HFFc6 (cell line): ENCODE results near the gene GSK3A. TPM values are rescaled to one million over a fixed set of nuclear protein-coding genes. Genes with fewer than 3 reads are reported as not detected.

ENCODE experiments used
- DNase-seq: peaks from one replicate; pipeline ENCODE4 v3.0.0-alpha.2; 2018
- H3K27ac Mint-ChIP-seq: 2 replicates; pipeline ENCODE4 v1.8.0; 2020; ENCODE audit warnings: mild to moderate bottlenecking, mixed read lengths
- H3K27me3 Mint-ChIP-seq: 2 replicates; pipeline ENCODE4 v1.8.0; 2021; ENCODE audit warnings: mild to moderate bottlenecking, moderate library complexity, mixed read lengths; ENCODE audit not compliant: insufficient read depth
- H3K36me3 Mint-ChIP-seq: 2 replicates; pipeline ENCODE4 v1.8.0; 2021; ENCODE audit warnings: low read depth, mixed read lengths
- H3K4me1 Mint-ChIP-seq: 2 replicates; pipeline ENCODE4 v1.8.0; 2020; ENCODE audit warnings: low read depth, mixed read lengths
- H3K4me3 Mint-ChIP-seq: 2 replicates; pipeline ENCODE4 v1.8.0; 2020; ENCODE audit warnings: mild to moderate bottlenecking, moderate library complexity, mixed read lengths
- H3K9me3 Mint-ChIP-seq: 2 replicates; pipeline ENCODE4 v1.8.0; 2020; ENCODE audit warnings: mild to moderate bottlenecking, mixed read lengths
- CTCF ChIP-seq: fragments of 200-600 bp; sonication (generic); IDR thresholded peaks from 2 replicates; pipeline ENCODE4 v1.5.0; 2021; ENCODE audit warnings: antibody characterized with exemption, mild to moderate bottlenecking
- total RNA-seq, 6 experiments: library from RNA; stranded (reverse); fragmentation: NEBNext Ultra II Directional; extraction: Animal tissue kit (Norgen Biotek cat#: 25700); gene quantifications; 2 replicates in 1 of 6; 3 replicates in 5 of 6; pipeline ENCODE4 v1.2.3, GENCODE V29; 2021

GSK3A gene
- total RNA-seq, 6 experiments from 2014 or later: 36.3 to 45.5 (median 43.1) TPM

GRCh38 chr19:42255766-42256745, 13.7 kb upstream of the GSK3A start:
- DNase-seq: no peak
- Mint-ChIP-seq H3K36me3 (peaks cover 9% of the 10 kb centered on the region), H3K27me3 (peaks cover 3% of the 10 kb centered on the region; the same call in 1 of the 2 replicates), H3K4me3 (peak overlapping the region; percentile 91), H3K27ac (peak overlapping the region; percentile 93), H3K9me3 (no peaks in the 10 kb centered on the region; the same call in 1 of the 2 replicates), H3K4me1 (peaks cover 31% of the 10 kb centered on the region)
- no peak for TF ChIP-seq CTCF

GRCh38 chr19:42254850-42255765, 12.7 kb upstream of the GSK3A start, which contains the start of gene ERF:
Gene ERF, minus strand, starts transcription at chr19:42255128. Its CDS starts 129 bp downstream, at chr19:42254999.
- peak; percentile 83 for DNase-seq
- H3K9me3 Mint-ChIP-seq: no peaks in the 10 kb centered on the region; the same call in 1 of the 2 replicates
- peaks cover 40% of the 10 kb centered on the region for H3K4me1 Mint-ChIP-seq
- H3K27me3 Mint-ChIP-seq: peaks cover 3% of the 10 kb centered on the region; the same call in 1 of the 2 replicates
- peaks cover 9% of the 10 kb centered on the region for H3K36me3 Mint-ChIP-seq
- H3K27ac Mint-ChIP-seq: peak within 1 kb of the TSS; percentile 93
- H3K4me3 Mint-ChIP-seq: peak within 1 kb of the TSS; percentile 91
- no peak for TF ChIP-seq CTCF

- peak; percentile 29 for TF ChIP-seq CTCF
- Mint-ChIP-seq H3K36me3 (peaks cover 9% of the 10 kb centered on the region), H3K9me3 (no peaks in the 10 kb centered on the region; the same call in 1 of the 2 replicates), H3K4me1 (peaks cover 40% of the 10 kb centered on the region), H3K4me3 (peak overlapping the region; percentile 91), H3K27me3 (peaks cover 3% of the 10 kb centered on the region; the same call in 1 of the 2 replicates), H3K27ac (peak overlapping the region; percentile 48)
- DNase-seq: no peak
Measured at GRCh38 chr19:42254089-42254849, 11.9 kb upstream of the GSK3A start.

- peaks cover 40% of the 10 kb centered on the region for H3K4me1 Mint-ChIP-seq
- peaks cover 9% of the 10 kb centered on the region for H3K36me3 Mint-ChIP-seq
- TF ChIP-seq CTCF: no peak
- peaks cover 3% of the 10 kb centered on the region; the same call in 1 of the 2 replicates for H3K27me3 Mint-ChIP-seq
- H3K4me3 Mint-ChIP-seq: peak overlapping the region; percentile 98
- peak; percentile 44 for DNase-seq
- H3K9me3 Mint-ChIP-seq: no peaks in the 10 kb centered on the region; the same call in 1 of the 2 replicates
- peak overlapping the region; percentile 99 for H3K27ac Mint-ChIP-seq
Measured at GRCh38 chr19:42253245-42254088, 11.1 kb upstream of the GSK3A start.
